Measurements from ENCODE around the gene NKD1.
A peak's percentile ranks its signal among the peaks of the same experiment; 100 is the strongest.
"Not testable (repeated sequence)": the region's sequence is repeated elsewhere in the genome, so short reads cannot be mapped to it uniquely, and the experiment has no call there.

NKD1 gene
- 7.4 to 8.3 (median 8.1) reads per million in 3 donors for total RNA-seq

GRCh38 chr16:50548125-50548908 is at the start of gene NKD1:
Gene NKD1, plus strand, starts transcription at chr16:50548396. Its CDS starts 158 bp downstream, at chr16:50548554.
- DNase-seq = peak; percentile 59 to 68 (median 62)
- Histone ChIP-seq H3K4me1 (ENCODE audit: control insufficient read depth, insufficient read depth, low read length, poor library complexity, severe bottlenecking) (peaks cover 15% of the 10 kb centered on the region), H3K27me3 (replicated peaks; ENCODE audit: control insufficient read depth, insufficient read depth, low read length, poor library complexity, severe bottlenecking) (no peaks in the 10 kb centered on the region), H3K4me3 (ENCODE audit: insufficient read depth, low read depth, low read length, poor library complexity, severe bottlenecking) (peak within 1 kb of the TSS; percentile 65), H3K27ac (ENCODE audit: insufficient read depth, low read length, poor library complexity, severe bottlenecking) (peak within 1 kb of the TSS; percentile 72), H3K36me3 (ENCODE audit: control insufficient read depth, insufficient read depth, low read length) (no peaks in the 10 kb centered on the region), H3K9me3 (ENCODE audit: control insufficient read depth, low read length) (peaks cover 3% of the 10 kb centered on the region)

GRCh38 chr16:50498431-50499155 is 49.6 kb upstream of the NKD1 start:
- Histone ChIP-seq H3K4me1 (ENCODE audit: control insufficient read depth, insufficient read depth, low read length, poor library complexity, severe bottlenecking) (no peaks in the 10 kb centered on the region), H3K9me3 (ENCODE audit: control insufficient read depth, low read length) (no peaks in the 10 kb centered on the region), H3K27me3 (replicated peaks; ENCODE audit: control insufficient read depth, insufficient read depth, low read length, poor library complexity, severe bottlenecking) (no peaks in the 10 kb centered on the region), H3K4me3 (ENCODE audit: insufficient read depth, low read depth, low read length, poor library complexity, severe bottlenecking) (no peak overlapping the region), H3K36me3 (ENCODE audit: control insufficient read depth, insufficient read depth, low read length) (no peaks in the 10 kb centered on the region), H3K27ac (ENCODE audit: insufficient read depth, low read length, poor library complexity, severe bottlenecking) (no peak overlapping the region)
- DNase-seq = no peak

GRCh38 chr16:50499254-50499653 is 48.9 kb upstream of the NKD1 start:
- H3K27me3 ChIP-seq (replicated peaks; ENCODE audit: control insufficient read depth, insufficient read depth, low read length, poor library complexity, severe bottlenecking) = no peaks in the 10 kb centered on the region
- H3K4me1 ChIP-seq (ENCODE audit: control insufficient read depth, insufficient read depth, low read length, poor library complexity, severe bottlenecking) = no peaks in the 10 kb centered on the region
- no peaks in the 10 kb centered on the region for H3K36me3 ChIP-seq (ENCODE audit: control insufficient read depth, insufficient read depth, low read length)
- no peak for DNase-seq
- no peaks in the 10 kb centered on the region for H3K9me3 ChIP-seq (ENCODE audit: control insufficient read depth, low read length)
- no peak overlapping the region for H3K4me3 ChIP-seq (ENCODE audit: insufficient read depth, low read depth, low read length, poor library complexity, severe bottlenecking)
- H3K27ac ChIP-seq (ENCODE audit: insufficient read depth, low read length, poor library complexity, severe bottlenecking) = no peak overlapping the region

- no peak for DNase-seq
- Histone ChIP-seq H3K4me3 (ENCODE audit: insufficient read depth, low read depth, low read length, poor library complexity, severe bottlenecking) (no peak overlapping the region), H3K9me3 (ENCODE audit: control insufficient read depth, low read length) (no peaks in the 10 kb centered on the region), H3K27me3 (replicated peaks; ENCODE audit: control insufficient read depth, insufficient read depth, low read length, poor library complexity, severe bottlenecking) (no peaks in the 10 kb centered on the region), H3K36me3 (ENCODE audit: control insufficient read depth, insufficient read depth, low read length) (no peaks in the 10 kb centered on the region), H3K4me1 (ENCODE audit: control insufficient read depth, insufficient read depth, low read length, poor library complexity, severe bottlenecking) (no peaks in the 10 kb centered on the region), H3K27ac (ENCODE audit: insufficient read depth, low read length, poor library complexity, severe bottlenecking) (no peak overlapping the region)
Observed at GRCh38 chr16:50500171-50500874, 47.9 kb upstream of the NKD1 start.

- DNase-seq = no peak
- Histone ChIP-seq H3K36me3 (ENCODE audit: control insufficient read depth, insufficient read depth, low read length) (no peaks in the 10 kb centered on the region), H3K27me3 (replicated peaks; ENCODE audit: control insufficient read depth, insufficient read depth, low read length, poor library complexity, severe bottlenecking) (no peaks in the 10 kb centered on the region), H3K4me1 (ENCODE audit: control insufficient read depth, insufficient read depth, low read length, poor library complexity, severe bottlenecking) (no peaks in the 10 kb centered on the region), H3K4me3 (ENCODE audit: insufficient read depth, low read depth, low read length, poor library complexity, severe bottlenecking) (no peak overlapping the region), H3K9me3 (ENCODE audit: control insufficient read depth, low read length) (no peaks in the 10 kb centered on the region), H3K27ac (ENCODE audit: insufficient read depth, low read length, poor library complexity, severe bottlenecking) (no peak overlapping the region)
Observed at GRCh38 chr16:50501251-50501650, 46.9 kb upstream of the NKD1 start.

GRCh38 chr16:50501986-50502615 is 46.1 kb upstream of the NKD1 start:
- Histone ChIP-seq H3K27ac (ENCODE audit: insufficient read depth, low read length, poor library complexity, severe bottlenecking) (no peak overlapping the region), H3K4me3 (ENCODE audit: insufficient read depth, low read depth, low read length, poor library complexity, severe bottlenecking) (no peak overlapping the region), H3K27me3 (replicated peaks; ENCODE audit: control insufficient read depth, insufficient read depth, low read length, poor library complexity, severe bottlenecking) (no peaks in the 10 kb centered on the region), H3K36me3 (ENCODE audit: control insufficient read depth, insufficient read depth, low read length) (no peaks in the 10 kb centered on the region), H3K4me1 (ENCODE audit: control insufficient read depth, insufficient read depth, low read length, poor library complexity, severe bottlenecking) (no peaks in the 10 kb centered on the region), H3K9me3 (ENCODE audit: control insufficient read depth, low read length) (no peaks in the 10 kb centered on the region)
- no peak for DNase-seq

GRCh38 chr16:50502616-50503011 is 45.6 kb upstream of the NKD1 start:
- DNase-seq = no peak
- Histone ChIP-seq H3K4me3 (ENCODE audit: insufficient read depth, low read depth, low read length, poor library complexity, severe bottlenecking) (no peak overlapping the region), H3K4me1 (ENCODE audit: control insufficient read depth, insufficient read depth, low read length, poor library complexity, severe bottlenecking) (no peaks in the 10 kb centered on the region), H3K36me3 (ENCODE audit: control insufficient read depth, insufficient read depth, low read length) (no peaks in the 10 kb centered on the region), H3K9me3 (ENCODE audit: control insufficient read depth, low read length) (no peaks in the 10 kb centered on the region), H3K27ac (ENCODE audit: insufficient read depth, low read length, poor library complexity, severe bottlenecking) (no peak overlapping the region), H3K27me3 (replicated peaks; ENCODE audit: control insufficient read depth, insufficient read depth, low read length, poor library complexity, severe bottlenecking) (no peaks in the 10 kb centered on the region)

- DNase-seq; H3K27me3 ChIP-seq (replicated peaks; ENCODE audit: control insufficient read depth, insufficient read depth, low read length, poor library complexity, severe bottlenecking); H3K4me3 ChIP-seq (ENCODE audit: insufficient read depth, low read depth, low read length, poor library complexity, severe bottlenecking); H3K27ac ChIP-seq (ENCODE audit: insufficient read depth, low read length, poor library complexity, severe bottlenecking); H3K9me3 ChIP-seq (ENCODE audit: control insufficient read depth, low read length); H3K36me3 ChIP-seq (ENCODE audit: control insufficient read depth, insufficient read depth, low read length); H3K4me1 ChIP-seq (ENCODE audit: control insufficient read depth, insufficient read depth, low read length, poor library complexity, severe bottlenecking): not testable (repeated sequence)
Observed at GRCh38 chr16:50503868-50504531, 44.2 kb upstream of the NKD1 start.

GRCh38 chr16:50505115-50505514 is 43.1 kb upstream of the NKD1 start:
- no peaks in the 10 kb centered on the region for H3K4me1 ChIP-seq (ENCODE audit: control insufficient read depth, insufficient read depth, low read length, poor library complexity, severe bottlenecking)
- no peak overlapping the region for H3K27ac ChIP-seq (ENCODE audit: insufficient read depth, low read length, poor library complexity, severe bottlenecking)
- no peaks in the 10 kb centered on the region for H3K27me3 ChIP-seq (replicated peaks; ENCODE audit: control insufficient read depth, insufficient read depth, low read length, poor library complexity, severe bottlenecking)
- no peaks in the 10 kb centered on the region for H3K36me3 ChIP-seq (ENCODE audit: control insufficient read depth, insufficient read depth, low read length)
- no peak overlapping the region for H3K4me3 ChIP-seq (ENCODE audit: insufficient read depth, low read depth, low read length, poor library complexity, severe bottlenecking)
- DNase-seq = no peak
- no peaks in the 10 kb centered on the region for H3K9me3 ChIP-seq (ENCODE audit: control insufficient read depth, low read length)

Measured in effector memory CD4-positive, alpha-beta T cell (primary cell).